ENCODE data around the gene TLR6. TPM values are rescaled to one million over a fixed set of nuclear protein-coding genes. Genes with fewer than 3 reads are reported as not detected.
A peak's percentile ranks its signal among the peaks of the same experiment; 100 is the strongest.

Gene TLR6
- total RNA-seq, 1 experiment from 2014 or later: 7.7 TPM

- H3K36me3 Mint-ChIP-seq (ENCODE audit: insufficient read depth, unreplicated experiment): peaks cover 20% of the 10 kb centered on the region
- H3K4me3 Mint-ChIP-seq (ENCODE audit: unreplicated experiment): no peak overlapping the region
- BruUV-seq (replicated peaks): no TSS peak
- CTCF ChIA-PET: interaction anchor here (0.6 to 3.0 kb wide), 10 partner anchors 15 to 278 kb away, joined by 3 to 19 read pairs (median 6); partner anchors contain the start of gene WDR19
- H3K4me1 Mint-ChIP-seq (ENCODE audit: insufficient read depth, unreplicated experiment): no peaks in the 10 kb centered on the region
- intact Hi-C loops (cut with micrococcal nuclease): loop anchor here (5.0 kb wide), 1 partner anchor 143 kb away; no protein-coding TSS in a partner anchor
- no peak overlapping the region for H3K27ac Mint-ChIP-seq (ENCODE audit: low read depth, unreplicated experiment)
- no peak for DNase-seq (ENCODE audit: unreplicated experiment)
- no peaks in the 10 kb centered on the region for H3K27me3 Mint-ChIP-seq (ENCODE audit: insufficient read depth, unreplicated experiment)
- TF ChIP-seq CTCF (IDR thresholded peaks at IDR 0.05; ENCODE audit: unreplicated experiment): no peak
- H3K9me3 Mint-ChIP-seq (ENCODE audit: unreplicated experiment): no peaks in the 10 kb centered on the region
- POLR2A ChIA-PET: interaction anchor here (0.8 kb wide), 1 partner anchor 142 kb away, joined by 4 read pairs; no protein-coding TSS in a partner anchor
Measured at GRCh38 chr4:38904090-38904666, 47.6 kb upstream of the TLR6 start.

GRCh38 chr4:38902695-38903094 is 46.1 kb upstream of the TLR6 start:
- ChIA-PET CTCF (interaction anchor here (0.5 to 4.8 kb wide), 37 partner anchors 10 to 1404 kb away, joined by 3 to 93 read pairs (median 4); partner anchors contain the start of gene WDR19), POLR2A (interaction anchor here (0.6 to 2.1 kb wide), 4 partner anchors 46 to 280 kb away, joined by 3 to 10 read pairs (median 4); partner anchors contain the start of gene WDR19)
- DNase-seq (ENCODE audit: unreplicated experiment): peak; percentile 47
- Mint-ChIP-seq H3K27ac (ENCODE audit: low read depth, unreplicated experiment) (no peak overlapping the region), H3K4me1 (ENCODE audit: insufficient read depth, unreplicated experiment) (no peaks in the 10 kb centered on the region), H3K4me3 (ENCODE audit: unreplicated experiment) (no peak overlapping the region), H3K36me3 (ENCODE audit: insufficient read depth, unreplicated experiment) (peaks cover 25% of the 10 kb centered on the region), H3K27me3 (ENCODE audit: insufficient read depth, unreplicated experiment) (no peaks in the 10 kb centered on the region), H3K9me3 (ENCODE audit: unreplicated experiment) (no peaks in the 10 kb centered on the region)
- TF ChIP-seq CTCF (IDR thresholded peaks at IDR 0.05; ENCODE audit: unreplicated experiment): peak; percentile 55
- BruUV-seq (replicated peaks): no TSS peak
- intact Hi-C loops (cut with micrococcal nuclease): loop anchor here (1.0 to 5.0 kb wide), 2 partner anchors 145 to 233 kb away; no protein-coding TSS in a partner anchor

- Mint-ChIP-seq H3K36me3 (ENCODE audit: insufficient read depth, unreplicated experiment) (peaks cover 25% of the 10 kb centered on the region), H3K4me1 (ENCODE audit: insufficient read depth, unreplicated experiment) (no peaks in the 10 kb centered on the region), H3K9me3 (ENCODE audit: unreplicated experiment) (no peaks in the 10 kb centered on the region), H3K27ac (ENCODE audit: low read depth, unreplicated experiment) (no peak overlapping the region), H3K27me3 (ENCODE audit: insufficient read depth, unreplicated experiment) (no peaks in the 10 kb centered on the region), H3K4me3 (ENCODE audit: unreplicated experiment) (no peak overlapping the region)
- intact Hi-C loops (cut with micrococcal nuclease): loop anchor here (1.0 to 5.0 kb wide), 2 partner anchors 145 to 233 kb away; no protein-coding TSS in a partner anchor
- POLR2A ChIA-PET: interaction anchor here (0.7 to 2.1 kb wide), 5 partner anchors 12 to 280 kb away, joined by 3 to 10 read pairs (median 3); partner anchors contain the start of gene WDR19
- CTCF ChIA-PET: interaction anchor here (0.6 to 4.8 kb wide), 18 partner anchors 12 to 822 kb away, joined by 3 to 93 read pairs (median 4); no protein-coding TSS in a partner anchor
- no peak for TF ChIP-seq CTCF (IDR thresholded peaks at IDR 0.05; ENCODE audit: unreplicated experiment)
- no peak for DNase-seq (ENCODE audit: unreplicated experiment)
- BruUV-seq (replicated peaks): no TSS peak
Measured at GRCh38 chr4:38902221-38902620, 45.6 kb upstream of the TLR6 start.

- no peaks in the 10 kb centered on the region for H3K4me1 Mint-ChIP-seq (ENCODE audit: insufficient read depth, unreplicated experiment)
- CTCF ChIA-PET: interaction anchor here (1.0 to 1.9 kb wide), 2 partner anchors 139 to 236 kb away, joined by 5 to 6 read pairs; no protein-coding TSS in a partner anchor
- BruUV-seq (replicated peaks): no TSS peak
Measured at GRCh38 chr4:38898245-38898644, 41.6 kb upstream of the TLR6 start.

More at GRCh38 chr4:38898245-38898644, 41.6 kb upstream of the TLR6 start:
- POLR2A ChIA-PET: no interaction called here
- no peaks in the 10 kb centered on the region for H3K27me3 Mint-ChIP-seq (ENCODE audit: insufficient read depth, unreplicated experiment)
- H3K27ac Mint-ChIP-seq (ENCODE audit: low read depth, unreplicated experiment): no peak overlapping the region
- no peak for DNase-seq (ENCODE audit: unreplicated experiment)
- H3K4me3 Mint-ChIP-seq (ENCODE audit: unreplicated experiment): no peak overlapping the region
- TF ChIP-seq CTCF (IDR thresholded peaks at IDR 0.05; ENCODE audit: unreplicated experiment): no peak
- no peaks in the 10 kb centered on the region for H3K9me3 Mint-ChIP-seq (ENCODE audit: unreplicated experiment)
- H3K36me3 Mint-ChIP-seq (ENCODE audit: insufficient read depth, unreplicated experiment): peaks cover 18% of the 10 kb centered on the region
- intact Hi-C loops (cut with micrococcal nuclease): no loop called here

All from MCF 10A (cell line).